GM18520 (cell line): ENCODE results near the gene WDR37.

Experiments used
- ATAC-seq: cut with Tn5 transposase; IDR thresholded peaks from one replicate; pipeline ENCODE4 v1.9.1; 2021; ENCODE audit not compliant: unreplicated experiment

The WDR37 gene

DNA sequence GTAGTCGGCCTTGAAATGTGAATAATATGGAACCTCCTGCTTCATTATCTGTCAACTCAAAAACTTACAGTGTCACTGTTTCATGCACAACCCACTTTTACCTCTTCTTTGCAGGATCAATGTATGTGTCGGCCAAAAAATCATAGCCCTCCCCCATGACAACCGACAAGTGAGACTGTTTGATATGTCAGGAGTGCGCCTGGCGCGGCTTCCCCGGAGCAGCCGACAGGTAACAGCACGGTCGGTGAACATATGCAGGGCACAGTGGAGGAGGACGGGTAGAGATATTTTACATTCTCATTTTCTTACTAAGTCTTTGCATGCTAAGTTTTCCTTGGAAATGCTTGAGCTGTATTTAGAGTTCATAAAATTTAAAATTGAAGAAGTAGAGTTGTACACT is 68.6 kb downstream of the WDR37 start:
- ATAC-seq: no peak

DNA sequence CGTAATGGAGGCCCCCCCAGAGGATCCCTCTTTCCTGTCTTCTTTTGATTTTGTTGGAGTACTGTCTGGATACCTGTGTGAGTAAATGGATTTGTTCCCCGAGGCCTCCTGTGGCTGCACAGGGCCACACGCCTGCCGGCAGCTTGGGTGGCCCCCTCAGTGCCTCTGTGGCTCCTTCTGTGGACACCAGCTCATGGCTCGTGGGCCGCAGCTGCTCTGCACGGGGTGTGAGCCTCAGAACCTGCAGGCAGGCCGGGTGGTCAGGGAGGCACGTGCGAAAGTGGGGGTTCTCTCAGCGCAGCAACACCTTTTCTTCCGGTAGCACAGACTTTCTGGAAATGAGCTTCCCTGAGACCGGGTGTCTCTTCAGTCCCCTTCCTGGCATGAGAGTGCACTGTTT is 70.3 kb downstream of the WDR37 start:
- no peak for ATAC-seq

DNA sequence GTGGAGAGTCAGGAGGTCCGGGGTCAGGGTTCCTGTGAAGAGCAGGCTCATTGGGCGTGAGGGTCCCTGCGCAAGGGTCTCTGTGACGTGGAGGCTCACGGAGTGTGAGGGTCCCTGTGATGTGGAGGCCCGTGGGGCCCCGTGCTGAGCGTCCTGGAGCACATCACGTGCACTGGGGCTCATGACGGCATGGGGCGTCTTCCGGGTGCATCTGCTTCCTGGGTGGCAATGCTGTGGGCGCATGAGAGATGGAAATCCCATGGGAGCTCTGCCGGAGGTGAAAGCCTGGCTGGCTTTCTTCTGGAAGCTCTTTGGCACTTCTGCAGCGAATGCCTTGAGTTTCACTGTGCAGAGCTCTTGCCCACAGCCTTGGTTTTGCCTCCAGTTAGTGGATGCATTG is 71.4 kb downstream of the WDR37 start:
- ATAC-seq: no peak

DNA sequence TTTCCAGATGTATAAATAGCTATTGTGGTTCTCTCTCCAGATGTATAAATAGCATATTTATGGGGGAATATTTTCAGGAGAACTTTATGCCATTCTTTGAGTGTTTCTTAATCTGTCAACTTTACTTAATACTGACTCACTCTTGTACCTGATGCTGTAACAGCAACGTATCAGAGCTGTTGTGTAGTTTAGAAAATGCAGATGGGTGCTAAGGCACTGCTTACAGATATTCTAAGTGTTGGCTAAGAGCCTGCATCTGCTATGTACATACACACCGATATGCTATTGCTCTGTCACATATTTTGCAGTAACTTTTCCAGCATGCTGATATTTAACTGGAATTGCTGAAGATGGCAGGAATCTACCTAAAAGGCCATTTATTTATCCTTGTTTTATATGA is 71.9 kb downstream of the WDR37 start:
- no peak for ATAC-seq

DNA sequence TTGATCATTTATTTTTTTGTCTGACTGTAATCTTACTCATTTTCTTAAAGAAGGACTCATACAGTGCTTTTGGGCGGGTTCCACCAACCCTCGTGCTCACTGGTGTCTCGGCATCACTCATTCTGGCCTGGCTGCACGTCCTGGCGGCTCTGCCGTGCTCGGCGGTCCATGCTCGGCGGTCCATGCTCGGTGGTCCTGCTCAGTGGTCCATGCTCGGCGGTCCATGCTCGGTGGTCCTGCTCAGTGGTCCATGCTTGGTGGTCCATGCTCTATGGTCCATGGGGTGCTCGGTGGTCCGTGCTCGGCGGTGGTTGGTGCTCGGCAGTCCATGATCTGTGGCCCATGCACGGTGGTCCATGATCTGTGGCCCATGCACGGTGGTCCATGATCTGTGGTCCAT is 72.5 kb downstream of the WDR37 start:
- ATAC-seq: no peak

DNA sequence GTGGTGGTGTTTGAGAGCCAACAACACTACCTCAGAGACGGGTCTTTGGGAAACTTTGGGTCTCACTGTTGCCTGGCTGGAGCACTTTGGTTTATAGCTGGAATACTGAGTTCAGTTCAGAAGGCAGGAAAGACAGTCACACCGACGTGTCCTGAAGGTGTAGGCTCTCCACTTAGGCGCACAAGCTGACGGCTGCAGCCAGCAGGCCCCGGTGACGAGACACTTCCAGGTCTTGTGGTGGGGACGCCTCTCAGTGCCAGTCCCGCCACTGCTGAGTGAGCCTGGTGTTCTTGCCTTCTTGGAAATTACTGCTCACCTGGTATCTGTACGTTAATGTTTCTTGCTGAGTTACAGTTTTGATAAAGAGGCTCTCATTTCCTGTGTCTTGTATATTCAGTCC is 74.0 kb downstream of the WDR37 start:
- no peak for ATAC-seq

DNA sequence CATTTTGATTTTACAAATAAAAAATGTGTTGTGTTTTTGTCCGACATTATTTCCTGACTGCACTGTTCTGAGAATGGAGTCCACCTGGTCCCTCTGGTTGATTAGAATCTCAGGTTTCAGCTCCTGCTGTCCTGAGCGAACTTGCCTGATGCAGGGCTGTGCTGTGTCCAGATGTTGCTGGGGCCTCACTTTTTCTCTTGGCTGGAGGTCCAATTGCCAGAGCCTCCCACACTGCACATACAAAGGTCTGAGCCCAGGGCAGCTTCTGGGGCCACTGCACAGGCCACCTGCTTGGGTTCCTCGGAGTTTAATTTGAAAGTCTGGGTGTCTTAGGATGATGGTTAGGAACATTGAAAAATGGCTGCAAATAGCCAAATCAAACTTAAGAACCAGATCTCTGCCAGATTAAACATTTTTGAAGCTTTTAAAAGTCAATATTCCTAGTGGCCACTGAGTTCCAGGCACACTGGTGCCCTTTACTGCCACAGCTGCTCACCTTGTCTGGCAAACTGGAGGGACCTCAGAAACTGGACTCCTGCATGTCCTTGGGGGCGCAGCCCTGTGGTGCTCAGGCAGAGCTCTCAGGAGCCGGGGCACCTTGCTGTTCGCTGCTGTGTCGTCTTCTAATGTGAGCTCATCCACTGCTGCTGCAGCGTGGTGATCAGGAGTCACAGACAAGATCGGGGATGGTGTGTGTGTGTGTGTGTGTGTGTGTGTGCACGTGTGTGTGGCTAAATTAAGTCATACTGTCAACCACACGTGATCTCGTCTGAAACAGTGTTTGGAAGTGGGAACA is 75.0 kb downstream of the WDR37 start:
- no peak for ATAC-seq

DNA sequence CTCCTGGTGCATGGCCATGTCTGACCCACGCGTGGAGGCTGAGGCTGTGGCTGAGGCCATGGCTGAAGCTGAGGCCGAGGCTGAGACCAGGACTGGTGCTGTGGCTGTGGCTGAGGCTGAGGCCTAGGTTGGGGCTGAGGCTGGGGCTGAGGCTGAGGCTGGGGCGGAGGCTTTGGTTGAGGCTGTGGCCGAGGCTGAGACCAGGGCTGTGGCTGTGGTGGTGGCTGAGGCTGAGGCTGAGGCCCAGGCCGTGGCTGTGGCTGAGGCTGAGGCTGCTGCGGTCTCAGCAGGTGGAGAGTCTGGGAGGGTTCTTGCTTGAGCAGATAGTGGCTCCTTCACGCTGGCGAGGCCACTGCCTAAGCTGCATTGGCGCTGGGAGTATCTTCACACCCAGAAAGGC is 76.4 kb downstream of the WDR37 start:
- no peak for ATAC-seq

DNA sequence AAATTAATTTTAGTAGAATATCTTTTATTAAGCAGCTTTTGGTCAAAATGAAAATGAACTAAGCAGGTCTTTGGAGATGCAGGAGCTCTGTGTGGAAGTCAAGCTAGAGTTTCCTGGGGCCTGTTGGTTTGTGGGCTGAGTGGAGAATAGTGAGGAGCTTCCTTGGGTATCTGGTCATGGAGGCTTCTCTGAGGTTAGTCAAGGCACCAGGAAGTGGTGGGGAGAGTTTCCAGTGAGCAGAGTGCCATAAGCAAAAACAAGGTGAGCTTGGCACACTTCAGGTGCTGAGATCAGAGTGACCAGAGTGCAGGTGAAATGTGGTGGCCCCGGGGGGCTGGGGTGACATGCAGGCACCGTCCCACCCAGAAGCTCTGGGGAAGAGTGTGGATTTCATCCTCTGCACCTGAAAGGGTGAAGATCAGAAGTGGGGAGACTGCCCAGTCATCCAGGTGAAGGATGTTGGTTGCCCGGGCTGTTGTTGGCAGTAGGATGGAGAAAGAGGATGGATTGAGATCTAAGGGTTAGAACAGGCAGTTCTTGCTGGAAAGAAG is 77.4 kb downstream of the WDR37 start:
- ATAC-seq: no peak

DNA sequence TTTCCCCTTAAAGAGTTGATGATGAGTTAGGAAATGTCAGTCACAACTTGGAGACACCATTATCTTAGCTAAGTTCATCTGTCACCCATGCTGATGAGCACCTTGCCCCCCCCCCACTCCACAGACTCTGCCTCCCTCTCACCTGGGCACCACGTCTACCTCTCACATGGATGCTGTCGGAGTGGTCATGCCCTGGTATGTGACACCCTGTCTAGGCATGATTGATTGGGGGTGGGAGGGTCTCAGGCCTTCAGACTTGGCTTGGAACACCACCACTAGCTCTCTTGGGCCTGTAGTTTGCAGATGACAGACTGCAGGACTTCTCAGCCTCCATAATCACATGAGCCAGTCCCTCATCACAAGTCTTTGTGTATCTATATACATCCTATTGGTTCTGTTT is 78.0 kb downstream of the WDR37 start:
- ATAC-seq: no peak

DNA sequence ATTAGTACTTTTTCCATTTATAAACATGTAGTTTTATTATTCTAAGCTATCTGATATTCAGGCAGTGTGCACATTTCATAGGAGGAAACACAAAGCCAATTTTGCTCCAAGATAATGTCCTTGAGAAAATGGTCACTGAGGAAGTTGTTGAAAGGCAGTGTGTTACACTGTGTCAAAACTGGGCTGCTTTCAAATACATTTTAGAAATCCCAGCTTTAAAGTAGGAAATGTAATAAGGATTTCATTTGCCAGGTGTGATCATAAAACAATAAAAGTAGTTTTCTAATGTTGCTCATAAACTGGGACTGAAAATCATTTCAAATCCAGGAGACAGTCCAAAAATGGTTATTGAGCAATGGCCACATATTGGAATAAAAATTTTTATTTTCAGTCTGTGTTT is 80.1 kb downstream of the WDR37 start:
- ATAC-seq: no peak

DNA sequence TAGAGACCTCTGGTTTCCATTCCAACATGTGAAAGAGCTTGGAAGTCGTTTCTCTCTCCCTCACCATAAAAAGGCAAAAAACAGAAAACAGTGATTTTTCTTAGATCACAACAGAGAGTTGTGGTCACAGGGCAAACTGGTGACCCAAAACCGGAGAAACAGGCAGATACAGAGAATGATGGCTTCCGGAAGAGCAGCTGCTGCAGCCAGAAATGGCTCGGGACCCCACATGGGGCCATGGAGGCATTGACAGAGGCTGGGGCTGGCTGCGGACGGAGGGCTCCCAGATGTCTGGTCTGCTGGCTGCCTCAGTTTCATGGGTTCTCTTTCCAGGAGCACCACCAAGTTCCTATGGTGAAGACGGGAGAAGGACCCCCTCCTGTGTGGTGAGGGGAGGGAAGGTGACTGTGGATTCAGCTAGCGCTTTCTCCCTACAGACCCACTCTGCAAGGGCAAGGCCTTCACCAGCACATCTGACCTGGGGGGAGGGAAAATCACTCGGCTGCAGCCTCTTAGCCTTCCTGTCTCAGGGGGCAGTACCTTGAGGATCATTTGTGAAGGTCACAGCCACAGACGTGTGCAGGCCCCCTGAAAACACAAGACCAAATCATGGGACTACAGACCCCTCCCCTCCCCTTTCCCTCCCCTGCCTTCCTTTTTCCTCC is 81.4 kb downstream of the WDR37 start:
- no peak for ATAC-seq

DNA sequence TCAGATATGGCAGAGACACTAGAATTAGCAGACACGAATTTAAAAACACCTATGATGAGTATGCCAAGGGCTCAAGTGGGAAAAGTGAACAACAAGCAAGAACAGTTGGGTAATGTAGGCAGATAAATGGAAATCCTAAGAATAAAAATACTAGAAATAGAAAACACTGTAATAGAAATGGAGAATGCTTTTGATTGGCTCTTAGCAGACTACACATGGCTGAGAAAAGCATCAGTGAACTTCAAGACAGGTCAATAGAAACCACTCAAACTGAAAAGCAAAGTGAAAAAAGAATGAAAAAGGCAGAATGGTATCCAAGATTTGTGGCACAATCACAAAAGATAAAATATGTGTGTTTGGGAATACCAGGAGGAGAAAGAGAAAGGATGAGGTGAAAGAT is 82.3 kb downstream of the WDR37 start:
- no peak for ATAC-seq

DNA sequence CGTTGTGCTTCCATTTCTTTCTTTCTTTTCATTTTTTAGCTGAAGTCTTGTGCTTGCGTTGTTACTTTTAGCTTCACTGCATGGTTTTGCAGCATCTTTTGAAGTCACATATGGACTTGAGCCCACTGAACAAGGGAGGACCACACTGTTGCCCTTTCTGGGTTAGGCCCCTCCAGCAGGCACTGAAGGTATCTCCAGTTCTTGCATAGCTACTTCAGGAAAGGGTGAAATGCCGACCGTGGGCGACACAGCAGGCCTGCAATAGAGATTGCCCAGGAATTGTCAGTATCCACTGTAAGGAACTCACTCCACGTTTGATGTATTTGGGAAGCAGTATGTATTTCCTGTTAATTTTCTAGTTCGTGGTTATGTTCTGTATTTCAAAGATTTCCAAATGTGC is 85.1 kb downstream of the WDR37 start:
- no peak for ATAC-seq

DNA sequence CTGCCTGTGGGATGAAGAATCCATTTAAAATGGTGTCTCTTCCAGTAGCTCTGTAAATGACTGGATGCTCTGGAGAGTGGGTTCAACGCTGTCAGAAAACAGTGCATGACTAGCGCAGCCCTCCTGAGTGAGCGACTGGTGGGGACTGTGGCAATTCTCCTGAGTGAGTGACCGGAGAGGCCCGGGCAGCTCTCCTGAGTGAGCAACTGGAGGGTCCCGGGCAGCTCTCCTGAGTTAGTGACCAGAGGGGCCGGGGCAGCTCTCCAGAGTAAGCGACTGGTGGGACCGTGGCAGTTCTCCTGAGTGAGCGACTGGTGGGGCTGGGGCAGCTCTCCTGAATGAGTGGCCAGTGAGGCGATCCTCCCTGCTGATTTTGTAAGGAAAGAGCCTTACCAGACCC is 85.5 kb downstream of the WDR37 start:
- no peak for ATAC-seq

DNA sequence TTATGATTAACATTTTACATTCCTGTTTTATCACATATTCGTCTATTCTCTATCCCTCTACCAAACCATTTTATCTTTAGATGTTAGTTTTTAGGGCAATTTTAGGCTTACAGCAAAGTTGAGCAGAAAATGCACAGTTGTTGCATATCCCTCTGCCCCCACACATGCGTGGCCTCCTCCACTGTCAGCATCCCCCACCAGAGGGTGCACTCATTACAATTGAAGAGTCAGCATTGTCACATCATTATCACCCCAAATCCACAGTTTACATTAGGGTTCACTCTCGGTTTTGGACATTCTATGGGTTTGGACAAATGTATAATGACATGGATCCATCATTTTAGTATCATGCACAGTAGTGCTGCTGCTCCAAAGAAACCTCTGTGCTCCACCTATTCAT is 86.4 kb downstream of the WDR37 start:
- ATAC-seq: no peak

DNA sequence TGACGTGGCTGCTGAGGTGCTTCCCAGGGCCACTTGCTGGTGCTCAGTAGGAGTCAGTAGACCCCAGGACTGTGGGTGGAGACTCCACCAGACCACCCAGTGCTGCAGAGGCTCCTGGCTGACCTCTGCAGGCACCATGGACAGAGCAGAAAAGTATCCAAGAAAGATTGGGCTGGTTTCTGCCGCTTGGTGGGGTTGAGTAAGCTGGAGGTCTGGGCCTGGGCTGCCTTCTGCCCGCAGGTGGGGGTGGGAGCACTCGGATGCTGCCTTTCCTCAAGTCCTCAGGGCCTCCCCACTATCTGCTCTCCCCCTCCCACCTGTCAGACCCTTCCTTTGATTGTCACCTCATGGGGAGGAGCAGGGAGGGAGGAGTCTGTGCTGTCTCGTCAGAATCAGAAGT is 91.6 kb downstream of the WDR37 start:
- ATAC-seq: no peak

DNA sequence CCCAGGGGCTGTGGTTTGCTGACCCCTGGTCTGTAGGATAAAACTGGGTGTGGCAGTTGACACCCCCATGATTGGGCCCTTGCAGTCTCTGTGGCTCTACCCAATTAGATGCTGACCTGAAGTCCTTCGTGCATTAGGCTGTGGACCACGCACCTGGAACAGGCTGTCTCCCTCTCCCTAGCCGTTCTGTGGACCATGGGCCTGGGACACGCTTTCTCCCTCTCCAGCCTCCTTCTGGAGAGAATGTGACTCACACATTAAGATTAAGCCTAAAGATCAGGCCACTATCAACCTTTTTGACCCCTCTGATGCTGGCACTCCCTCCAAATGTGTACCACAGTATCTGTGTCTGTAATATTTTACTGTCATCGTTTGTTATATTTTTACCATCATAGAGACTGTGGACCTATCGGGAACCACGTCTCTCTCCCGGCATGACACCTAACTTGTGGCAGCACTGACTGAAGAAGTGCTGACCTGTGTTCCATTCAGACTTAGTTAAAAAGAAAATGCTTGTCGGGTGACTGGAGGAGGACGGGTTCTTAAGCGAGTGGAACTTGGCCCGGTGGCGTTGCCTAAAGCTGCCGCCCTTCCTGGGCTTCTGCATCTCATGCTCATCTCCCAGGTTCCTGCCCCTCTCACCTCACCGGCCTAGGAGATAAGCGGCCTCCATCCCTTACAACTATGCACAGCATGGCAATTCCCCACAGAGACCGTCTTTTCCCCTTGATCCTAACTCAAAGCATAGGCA is 92.8 kb downstream of the WDR37 start:
- no peak for ATAC-seq

DNA sequence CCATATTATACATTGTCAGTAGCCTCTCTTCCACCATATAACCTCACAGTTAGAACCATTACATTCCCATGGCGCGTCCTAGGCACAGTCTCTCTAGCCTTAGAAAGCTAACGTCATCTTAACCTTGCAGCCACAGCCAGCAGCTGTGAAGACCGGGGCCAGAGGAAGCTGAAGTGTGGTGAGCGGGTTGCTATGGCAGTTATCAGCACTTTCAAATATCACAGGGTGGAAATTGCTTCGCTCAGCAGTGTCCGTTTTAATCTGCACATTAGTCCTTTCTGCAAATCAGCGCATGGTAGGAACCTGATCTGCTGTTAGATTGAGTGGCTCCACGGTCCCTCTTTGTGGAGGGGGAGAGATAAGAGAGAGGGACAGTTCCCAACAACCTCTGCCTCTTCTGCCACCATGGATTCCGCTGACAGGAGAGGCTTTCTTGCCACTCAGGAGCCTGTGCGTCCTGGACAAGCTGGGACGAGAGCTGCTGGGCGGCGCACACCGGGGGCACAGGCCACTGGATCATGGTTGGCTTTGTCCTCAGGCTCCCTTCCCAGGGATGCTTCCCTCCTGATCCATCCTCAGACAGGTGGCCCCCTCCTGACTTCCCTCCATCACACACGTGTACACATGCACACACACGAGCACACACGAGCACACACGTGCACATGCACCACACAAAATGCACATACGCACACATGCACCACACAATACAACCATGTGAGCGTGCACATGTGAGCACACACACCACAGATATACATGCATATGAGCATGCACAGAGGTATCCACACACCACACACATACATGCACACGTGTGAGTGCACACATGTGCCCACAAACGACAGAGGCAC is 93.8 kb downstream of the WDR37 start:
- no peak for ATAC-seq

DNA sequence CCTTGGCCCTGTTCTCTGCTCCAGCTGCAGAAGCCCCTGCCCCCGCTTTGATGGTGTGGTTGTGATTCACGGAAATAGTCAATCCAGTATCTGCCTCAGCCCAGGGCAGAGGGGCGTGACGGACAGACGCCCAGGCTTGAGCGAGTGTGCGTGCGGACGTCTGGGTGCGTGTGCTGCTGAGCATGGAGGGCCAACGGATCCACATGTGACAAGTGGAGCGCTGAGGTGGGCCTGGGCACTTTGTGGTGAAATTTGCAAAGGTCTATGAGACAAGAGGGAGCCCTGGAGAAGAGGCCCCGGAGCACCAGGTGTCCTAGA is 94.4 kb downstream of the WDR37 start:
- no peak for ATAC-seq
